Measurements from ENCODE around the gene OR6B3.
A peak's percentile ranks its signal among the peaks of the same experiment; 100 is the strongest.

The OR6B3 gene

DNA sequence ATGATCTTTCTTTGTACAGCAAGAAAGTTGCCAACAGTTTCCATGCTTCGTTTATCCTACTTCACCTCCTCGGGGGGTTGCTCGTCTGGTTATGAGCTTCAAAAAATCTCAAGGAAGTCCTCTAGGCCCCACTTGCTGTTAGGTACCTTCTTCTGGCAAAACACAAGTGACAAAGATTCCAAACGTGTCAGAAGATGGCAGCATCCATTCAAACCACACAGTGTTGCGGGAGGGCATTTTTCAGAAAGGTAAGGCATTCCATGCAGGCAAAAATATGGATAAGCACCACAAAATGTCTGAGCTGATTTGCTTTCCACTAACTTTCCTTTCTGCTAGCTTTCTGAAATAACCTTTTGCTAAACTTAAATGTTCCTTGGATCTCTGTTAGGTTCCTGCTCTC lies 13.2 kb upstream of the OR6B3 start:
- H2BK120ac ChIP-seq (ENCODE audit: low read depth, low read length), result no peak overlapping the region
- no peak overlapping the region for H3K4ac ChIP-seq (ENCODE audit: low read length)
- no peak overlapping the region for H3K4me2 ChIP-seq (ENCODE audit: insufficient read depth, low read length, poor library complexity, severe bottlenecking)
- no peak overlapping the region for H4K91ac ChIP-seq (ENCODE audit: low read depth, low read length, poor library complexity)
- H3K9me3 ChIP-seq (replicated peaks in 1 of 2; ENCODE audit: control insufficient read depth in 2 of 2, insufficient read depth in 1 of 2, low read depth in 1 of 2, low read length in 2 of 2), result no peaks in the 10 kb centered on the region
- H3K9ac ChIP-seq (ENCODE audit: low read depth, low read length, poor library complexity), result no peak overlapping the region
- no CpG with 5 or more reads among the region's 5 CpGs for WGBS, 2 donors (ENCODE audit: extremely low coverage in 2 of 2, insufficient read length in 2 of 2, insufficient replicate concordance in 1 of 2)
- no peak overlapping the region for H2BK12ac ChIP-seq (ENCODE audit: low read length)
- H3K36me3 ChIP-seq (replicated peaks in 1 of 2; ENCODE audit: control insufficient read depth in 2 of 2, insufficient read depth in 2 of 2, low read length in 2 of 2), result no peaks in the 10 kb centered on the region
- no peak overlapping the region for H3K27ac ChIP-seq (replicated peaks; ENCODE audit: low read length)
- no peak overlapping the region for H2AK5ac ChIP-seq (ENCODE audit: low read depth, low read length)
- no peak overlapping the region for H3K18ac ChIP-seq (ENCODE audit: low read length)
- no peak overlapping the region for H3K23ac ChIP-seq (ENCODE audit: low read depth, low read length, poor library complexity)
- H4K8ac ChIP-seq (ENCODE audit: low read depth, low read length), result no peak overlapping the region
- no peaks in the 10 kb centered on the region for H3K79me1 ChIP-seq (ENCODE audit: low read depth, low read length)
- H3K4me1 ChIP-seq (ENCODE audit: control insufficient read depth in 2 of 2, insufficient read depth in 1 of 2, low read depth in 1 of 2, low read length in 2 of 2), result no peaks in the 10 kb centered on the region
- no peak overlapping the region for H3K14ac ChIP-seq (ENCODE audit: low read length)
- peaks cover 0 to 12% (median 0%) of the 10 kb centered on the region in 3 experiments for H3K27me3 ChIP-seq (ENCODE audit: control insufficient read depth in 3 of 3, insufficient read depth in 3 of 3, low read depth in 1 of 3, low read length in 3 of 3)
- H2AFZ ChIP-seq (ENCODE audit: low read length), result no peak overlapping the region
- no peak overlapping the region for H2BK5ac ChIP-seq (ENCODE audit: low read length)
- no peak overlapping the region for H3K4me3 ChIP-seq (ENCODE audit: low read length in 2 of 2)
- no peak for DNase-seq (ENCODE audit: low spot score)
- H2BK15ac ChIP-seq (ENCODE audit: low read length), result no peak overlapping the region

DNA sequence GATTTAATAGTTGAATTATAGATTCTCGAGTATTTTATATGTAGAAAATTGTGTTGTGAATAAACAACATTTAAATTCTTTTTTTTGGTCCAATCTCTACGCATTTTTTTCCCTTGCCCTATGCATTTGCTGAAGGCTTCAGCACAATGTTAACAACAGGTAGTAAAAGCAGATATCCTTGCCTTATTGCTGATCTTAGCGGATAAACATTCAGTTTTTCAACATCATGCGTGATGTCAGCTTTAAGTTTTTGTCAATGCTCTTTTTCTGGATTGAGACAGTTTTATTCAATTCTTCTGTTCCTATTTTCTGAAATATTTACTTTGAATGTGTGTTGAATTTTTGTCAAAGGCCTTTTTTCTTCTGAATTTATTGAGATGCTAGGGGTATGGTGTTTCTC lies 11.6 kb upstream of the OR6B3 start:
- Histone ChIP-seq H3K4me2 (ENCODE audit: insufficient read depth, low read length, poor library complexity, severe bottlenecking) (no peak overlapping the region), H3K4ac (ENCODE audit: low read length) (no peak overlapping the region), H3K18ac (ENCODE audit: low read length) (no peak overlapping the region), H3K9me3 (replicated peaks in 1 of 2; ENCODE audit: control insufficient read depth in 2 of 2, insufficient read depth in 1 of 2, low read depth in 1 of 2, low read length in 2 of 2) (no peaks in the 10 kb centered on the region), H3K79me1 (ENCODE audit: low read depth, low read length) (no peaks in the 10 kb centered on the region), H3K36me3 (replicated peaks in 1 of 2; ENCODE audit: control insufficient read depth in 2 of 2, insufficient read depth in 2 of 2, low read length in 2 of 2) (no peaks in the 10 kb centered on the region), H2BK12ac (ENCODE audit: low read length) (no peak overlapping the region), H3K27ac (replicated peaks; ENCODE audit: low read length) (no peak overlapping the region), H2AFZ (ENCODE audit: low read length) (no peak overlapping the region), H4K8ac (ENCODE audit: low read depth, low read length) (no peak overlapping the region), H3K27me3 (ENCODE audit: control insufficient read depth in 3 of 3, insufficient read depth in 3 of 3, low read depth in 1 of 3, low read length in 3 of 3) (peaks cover 0 to 12% (median 0%) of the 10 kb centered on the region in 3 experiments), H2AK5ac (ENCODE audit: low read depth, low read length) (no peak overlapping the region), H4K91ac (ENCODE audit: low read depth, low read length, poor library complexity) (no peak overlapping the region), H2BK15ac (ENCODE audit: low read length) (no peak overlapping the region), H2BK120ac (ENCODE audit: low read depth, low read length) (no peak overlapping the region), H3K4me1 (ENCODE audit: control insufficient read depth in 2 of 2, insufficient read depth in 1 of 2, low read depth in 1 of 2, low read length in 2 of 2) (no peaks in the 10 kb centered on the region), H3K14ac (ENCODE audit: low read length) (no peak overlapping the region), H3K23ac (ENCODE audit: low read depth, low read length, poor library complexity) (no peak overlapping the region), H3K9ac (ENCODE audit: low read depth, low read length, poor library complexity) (no peak overlapping the region), H2BK5ac (ENCODE audit: low read length) (no peak overlapping the region), H3K4me3 (ENCODE audit: low read length in 2 of 2) (no peak overlapping the region)
- DNase-seq (ENCODE audit: low spot score), result no peak
- WGBS, 2 donors (ENCODE audit: extremely low coverage in 2 of 2, insufficient read length in 2 of 2, insufficient replicate concordance in 1 of 2), result no CpG with 5 or more reads among the region's 4 CpGs

DNA sequence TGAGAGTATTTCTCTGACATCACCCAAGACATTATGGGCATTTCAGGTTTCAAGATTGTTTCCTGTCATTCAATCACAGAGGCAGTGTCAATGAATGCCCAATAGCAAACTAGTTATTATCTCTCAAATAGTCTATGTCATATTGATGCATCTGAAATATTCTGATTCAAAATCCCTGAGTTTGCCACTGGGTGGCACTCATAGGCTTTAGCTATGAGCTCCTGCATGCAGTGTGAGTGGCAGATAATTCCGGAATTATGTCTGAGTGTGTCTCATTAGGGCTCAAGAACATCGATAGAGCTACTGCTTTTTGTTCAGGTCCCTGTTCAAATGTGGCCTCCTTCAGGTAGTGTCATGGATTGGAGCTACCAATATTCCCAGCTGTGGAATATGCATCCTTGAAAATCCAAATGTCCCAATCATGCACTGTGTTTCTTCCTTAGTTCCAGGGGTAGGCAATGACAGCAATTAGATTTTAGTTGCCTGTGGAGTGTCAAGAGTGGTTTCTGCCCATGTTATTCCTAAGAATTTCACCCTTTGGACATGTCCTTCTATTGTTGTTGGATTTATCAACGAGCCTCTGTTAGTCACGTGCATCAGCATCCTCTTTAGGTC lies 7.8 kb upstream of the OR6B3 start:
- no peak overlapping the region for H2AK5ac ChIP-seq (ENCODE audit: low read depth, low read length)
- H2BK15ac ChIP-seq (ENCODE audit: low read length), result no peak overlapping the region
- no peak overlapping the region for H4K91ac ChIP-seq (ENCODE audit: low read depth, low read length, poor library complexity)
- H3K14ac ChIP-seq (ENCODE audit: low read length), result no peak overlapping the region
- H3K9me3 ChIP-seq (replicated peaks in 1 of 2; ENCODE audit: control insufficient read depth in 2 of 2, insufficient read depth in 1 of 2, low read depth in 1 of 2, low read length in 2 of 2), result no peaks in the 10 kb centered on the region
- H3K27me3 ChIP-seq (ENCODE audit: control insufficient read depth in 3 of 3, insufficient read depth in 3 of 3, low read depth in 1 of 3, low read length in 3 of 3), result peaks cover 0 to 34% (median 2%) of the 10 kb centered on the region in 3 experiments
- no peak overlapping the region for H3K9ac ChIP-seq (ENCODE audit: low read depth, low read length, poor library complexity)
- no peak overlapping the region for H3K4me2 ChIP-seq (ENCODE audit: insufficient read depth, low read length, poor library complexity, severe bottlenecking)
- no peak overlapping the region for H3K27ac ChIP-seq (replicated peaks; ENCODE audit: low read length)
- H3K36me3 ChIP-seq (replicated peaks in 1 of 2; ENCODE audit: control insufficient read depth in 2 of 2, insufficient read depth in 2 of 2, low read length in 2 of 2), result no peaks in the 10 kb centered on the region
- no CpG with 5 or more reads among the region's 4 CpGs for WGBS, 2 donors (ENCODE audit: extremely low coverage in 2 of 2, insufficient read length in 2 of 2, insufficient replicate concordance in 1 of 2)
- H3K23ac ChIP-seq (ENCODE audit: low read depth, low read length, poor library complexity), result no peak overlapping the region
- no peak overlapping the region for H2AFZ ChIP-seq (ENCODE audit: low read length)
- H2BK12ac ChIP-seq (ENCODE audit: low read length), result no peak overlapping the region
- H2BK5ac ChIP-seq (ENCODE audit: low read length), result no peak overlapping the region
- no peak overlapping the region for H4K8ac ChIP-seq (ENCODE audit: low read depth, low read length)
- no peak overlapping the region for H3K4ac ChIP-seq (ENCODE audit: low read length)
- no peak overlapping the region for H3K4me3 ChIP-seq (ENCODE audit: low read length in 2 of 2)
- no peaks in the 10 kb centered on the region for H3K79me1 ChIP-seq (ENCODE audit: low read depth, low read length)
- DNase-seq (ENCODE audit: low spot score), result peak; percentile 31
- H2BK120ac ChIP-seq (ENCODE audit: low read depth, low read length), result no peak overlapping the region
- H3K18ac ChIP-seq (ENCODE audit: low read length), result no peak overlapping the region
- no peaks in the 10 kb centered on the region for H3K4me1 ChIP-seq (ENCODE audit: control insufficient read depth in 2 of 2, insufficient read depth in 1 of 2, low read depth in 1 of 2, low read length in 2 of 2)

DNA sequence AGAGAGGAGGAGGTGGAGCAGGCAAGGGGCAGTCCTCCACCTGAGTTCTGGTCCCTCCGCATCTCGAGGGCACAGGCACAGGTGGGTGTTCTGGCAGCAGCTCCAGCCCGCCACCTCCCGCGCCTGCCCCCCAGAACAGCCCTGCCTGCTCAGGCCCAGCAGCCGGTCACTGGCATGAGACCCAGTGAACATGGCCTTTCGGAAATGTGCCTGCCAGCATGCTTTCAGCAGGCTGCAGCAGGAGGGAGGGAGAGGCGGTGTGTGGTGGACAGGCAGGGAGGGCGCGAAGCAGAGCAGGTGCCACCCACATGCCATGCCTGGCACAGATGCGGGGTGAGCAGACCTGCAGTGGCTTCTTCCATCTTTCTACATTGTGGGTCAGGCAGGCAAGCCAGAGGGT lies 3.4 kb upstream of the OR6B3 start:
- Histone ChIP-seq H3K9me3 (replicated peaks in 1 of 2; ENCODE audit: control insufficient read depth in 2 of 2, insufficient read depth in 1 of 2, low read depth in 1 of 2, low read length in 2 of 2) (no peaks in the 10 kb centered on the region), H2BK120ac (ENCODE audit: low read depth, low read length) (no peak overlapping the region), H2BK12ac (ENCODE audit: low read length) (peak overlapping the region; percentile 80), H2AFZ (ENCODE audit: low read length) (no peak overlapping the region), H2AK5ac (ENCODE audit: low read depth, low read length) (peak overlapping the region; percentile 51), H3K23ac (ENCODE audit: low read depth, low read length, poor library complexity) (peak overlapping the region; percentile 92), H3K4me2 (ENCODE audit: insufficient read depth, low read length, poor library complexity, severe bottlenecking) (no peak overlapping the region), H3K14ac (ENCODE audit: low read length) (peak overlapping the region; percentile 95), H3K27ac (replicated peaks; ENCODE audit: low read length) (no peak overlapping the region), H3K18ac (ENCODE audit: low read length) (peak overlapping the region; percentile 30), H3K4me1 (ENCODE audit: control insufficient read depth in 2 of 2, insufficient read depth in 1 of 2, low read depth in 1 of 2, low read length in 2 of 2) (no peaks in the 10 kb centered on the region), H3K27me3 (ENCODE audit: control insufficient read depth in 3 of 3, insufficient read depth in 3 of 3, low read depth in 1 of 3, low read length in 3 of 3) (peaks cover 0 to 60% (median 2%) of the 10 kb centered on the region in 3 experiments), H2BK5ac (ENCODE audit: low read length) (no peak overlapping the region), H3K9ac (ENCODE audit: low read depth, low read length, poor library complexity) (no peak overlapping the region), H3K36me3 (replicated peaks in 1 of 2; ENCODE audit: control insufficient read depth in 2 of 2, insufficient read depth in 2 of 2, low read length in 2 of 2) (no peaks in the 10 kb centered on the region), H2BK15ac (ENCODE audit: low read length) (peak overlapping the region; percentile 30), H3K4me3 (ENCODE audit: low read length in 2 of 2) (no peak overlapping the region), H3K4ac (ENCODE audit: low read length) (no peak overlapping the region), H4K8ac (ENCODE audit: low read depth, low read length) (no peak overlapping the region), H4K91ac (ENCODE audit: low read depth, low read length, poor library complexity) (no peak overlapping the region), H3K79me1 (ENCODE audit: low read depth, low read length) (no peaks in the 10 kb centered on the region)
- WGBS, 2 donors (ENCODE audit: extremely low coverage in 2 of 2, insufficient read length in 2 of 2, insufficient replicate concordance in 1 of 2), result no CpG with 5 or more reads among the region's 11 CpGs
- no peak for DNase-seq (ENCODE audit: low spot score)
